Measurements from ENCODE around the gene DYRK4. TPM values are rescaled to one million over a fixed set of nuclear protein-coding genes. Genes with fewer than 3 reads are reported as not detected.
"Not testable (repeated sequence)": the region's sequence is repeated elsewhere in the genome, so short reads cannot be mapped to it uniquely, and the experiment has no call there.

Gene DYRK4
- total RNA-seq, 1 experiment from 2014 or later: 13.3 TPM

- DNase-seq (ENCODE audit: low read depth, low spot score); in situ Hi-C loops (cut with HindIII; ENCODE audit: low pct_unique_long_range_greater_than_20kb, low sequenced_read_pairs); CTCF ChIA-PET; intact Hi-C loops (cut with micrococcal nuclease; ENCODE audit: unreplicated experiment); ATAC-seq; H3K27me3 ChIP-seq (ENCODE audit: control insufficient read depth, insufficient read depth, low read length); POLR2A ChIA-PET; BruUV-seq (replicated peaks); H3K4me1 ChIP-seq (ENCODE audit: control insufficient read depth, insufficient read depth, low read length); H3K4me3 ChIP-seq (ENCODE audit: low read depth in 2 of 2, low read length in 2 of 2); H3K27ac ChIP-seq (ENCODE audit: low read length); H3K9me3 ChIP-seq (ENCODE audit: control insufficient read depth, insufficient read depth, low read depth, low read length); H3K36me3 ChIP-seq (ENCODE audit: control insufficient read depth, insufficient read depth, low read length): not testable (repeated sequence)
Observed at GRCh38 chr12:4523443-4523842, 38.6 kb upstream of the DYRK4 start.

- H3K4me3 ChIP-seq (ENCODE audit: low read depth in 2 of 2, low read length in 2 of 2): no peak overlapping the region
- TF ChIP-seq REST (IDR thresholded peaks at IDR 0.05; ENCODE audit: insufficient read depth in 1 of 2, low read depth in 2 of 2, low read length in 1 of 2): no peak
- no peak for TF ChIP-seq SIN3A (IDR thresholded peaks at IDR 0.05; ENCODE audit: borderline replicate concordance, insufficient read depth, low read depth, low read length)
- no peak for TF ChIP-seq TCF7L2 (IDR thresholded peaks at IDR 0.05; ENCODE audit: low read depth, low read length)
- no peak for TF ChIP-seq POLR2AphosphoS5 (IDR thresholded peaks at IDR 0.05; ENCODE audit: low read depth, low read length)
- no peak for TF ChIP-seq CTCF (IDR thresholded peaks at IDR 0.05)
- no TSS peak for BruUV-seq (replicated peaks)
- ChIA-PET POLR2A (no interaction called here), CTCF (interaction anchor here (1.5 kb wide), 1 partner anchor 109 kb away, joined by 5 read pairs; no protein-coding TSS in a partner anchor)
- DNase-seq (ENCODE audit: low read depth, low spot score): no peak
- H3K27ac ChIP-seq (ENCODE audit: low read length): no peak overlapping the region
- in situ Hi-C loops (cut with HindIII; ENCODE audit: low pct_unique_long_range_greater_than_20kb, low sequenced_read_pairs) (no loop called here), intact Hi-C loops (cut with micrococcal nuclease; ENCODE audit: unreplicated experiment) (loop anchor here (5.0 kb wide), 2 partner anchors 105 to 220 kb away; no protein-coding TSS in a partner anchor)
- no peak for ATAC-seq
- H3K4me1 ChIP-seq (ENCODE audit: control insufficient read depth, insufficient read depth, low read length): no peaks in the 10 kb centered on the region
- peaks cover 4% of the 10 kb centered on the region for H3K36me3 ChIP-seq (ENCODE audit: control insufficient read depth, insufficient read depth, low read length)
- H3K9me3 ChIP-seq (ENCODE audit: control insufficient read depth, insufficient read depth, low read depth, low read length): no peaks in the 10 kb centered on the region
- H3K27me3 ChIP-seq (ENCODE audit: control insufficient read depth, insufficient read depth, low read length): no peaks in the 10 kb centered on the region
Observed at GRCh38 chr12:4526923-4527546, 35.0 kb upstream of the DYRK4 start.

GRCh38 chr12:4530160-4530559 is 31.8 kb upstream of the DYRK4 start:
- Histone ChIP-seq H3K27ac (ENCODE audit: low read length) (no peak overlapping the region), H3K4me1 (ENCODE audit: control insufficient read depth, insufficient read depth, low read length) (no peaks in the 10 kb centered on the region), H3K4me3 (ENCODE audit: low read depth in 2 of 2, low read length in 2 of 2) (no peak overlapping the region), H3K36me3 (ENCODE audit: control insufficient read depth, insufficient read depth, low read length) (peaks cover 4% of the 10 kb centered on the region), H3K27me3 (ENCODE audit: control insufficient read depth, insufficient read depth, low read length) (no peaks in the 10 kb centered on the region), H3K9me3 (ENCODE audit: control insufficient read depth, insufficient read depth, low read depth, low read length) (no peaks in the 10 kb centered on the region)
- intact Hi-C loops (cut with micrococcal nuclease; ENCODE audit: unreplicated experiment): no loop called here
- in situ Hi-C loops (cut with HindIII; ENCODE audit: low pct_unique_long_range_greater_than_20kb, low sequenced_read_pairs): no loop called here
- CTCF ChIA-PET: no interaction called here
- no peak for ATAC-seq
- no peak for DNase-seq (ENCODE audit: low read depth, low spot score)
- no peak for TF ChIP-seq TCF7L2 (IDR thresholded peaks at IDR 0.05; ENCODE audit: low read depth, low read length)
- no peak for TF ChIP-seq SIN3A (IDR thresholded peaks at IDR 0.05; ENCODE audit: borderline replicate concordance, insufficient read depth, low read depth, low read length)
- no peak for TF ChIP-seq POLR2AphosphoS5 (IDR thresholded peaks at IDR 0.05; ENCODE audit: low read depth, low read length)
- no peak for TF ChIP-seq CTCF (IDR thresholded peaks at IDR 0.05)
- no peak for TF ChIP-seq REST (IDR thresholded peaks at IDR 0.05; ENCODE audit: insufficient read depth in 1 of 2, low read depth in 2 of 2, low read length in 1 of 2)
- POLR2A ChIA-PET: no interaction called here
- no TSS peak for BruUV-seq (replicated peaks)

Data from Panc1 (cell line).